LNCAP (cell line): ENCODE results near the gene ADAMTSL3.

Experiments
- TF ChIP-seq, protein P1 (sequence below): fragments of 450-650 bp; IDR thresholded peaks from 2 replicates; pipeline ENCODE4 v1.5.1; 2017; ENCODE audit warnings: mild to moderate bottlenecking

Gene ADAMTSL3

GRCh38 chr15:83685916-83686332 is 32.0 kb downstream of the ADAMTSL3 start:
- TF ChIP-seq, protein P1, sequence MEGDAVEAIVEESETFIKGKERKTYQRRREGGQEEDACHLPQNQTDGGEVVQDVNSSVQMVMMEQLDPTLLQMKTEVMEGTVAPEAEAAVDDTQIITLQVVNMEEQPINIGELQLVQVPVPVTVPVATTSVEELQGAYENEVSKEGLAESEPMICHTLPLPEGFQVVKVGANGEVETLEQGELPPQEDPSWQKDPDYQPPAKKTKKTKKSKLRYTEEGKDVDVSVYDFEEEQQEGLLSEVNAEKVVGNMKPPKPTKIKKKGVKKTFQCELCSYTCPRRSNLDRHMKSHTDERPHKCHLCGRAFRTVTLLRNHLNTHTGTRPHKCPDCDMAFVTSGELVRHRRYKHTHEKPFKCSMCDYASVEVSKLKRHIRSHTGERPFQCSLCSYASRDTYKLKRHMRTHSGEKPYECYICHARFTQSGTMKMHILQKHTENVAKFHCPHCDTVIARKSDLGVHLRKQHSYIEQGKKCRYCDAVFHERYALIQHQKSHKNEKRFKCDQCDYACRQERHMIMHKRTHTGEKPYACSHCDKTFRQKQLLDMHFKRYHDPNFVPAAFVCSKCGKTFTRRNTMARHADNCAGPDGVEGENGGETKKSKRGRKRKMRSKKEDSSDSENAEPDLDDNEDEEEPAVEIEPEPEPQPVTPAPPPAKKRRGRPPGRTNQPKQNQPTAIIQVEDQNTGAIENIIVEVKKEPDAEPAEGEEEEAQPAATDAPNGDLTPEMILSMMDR, result no peak

DNA sequence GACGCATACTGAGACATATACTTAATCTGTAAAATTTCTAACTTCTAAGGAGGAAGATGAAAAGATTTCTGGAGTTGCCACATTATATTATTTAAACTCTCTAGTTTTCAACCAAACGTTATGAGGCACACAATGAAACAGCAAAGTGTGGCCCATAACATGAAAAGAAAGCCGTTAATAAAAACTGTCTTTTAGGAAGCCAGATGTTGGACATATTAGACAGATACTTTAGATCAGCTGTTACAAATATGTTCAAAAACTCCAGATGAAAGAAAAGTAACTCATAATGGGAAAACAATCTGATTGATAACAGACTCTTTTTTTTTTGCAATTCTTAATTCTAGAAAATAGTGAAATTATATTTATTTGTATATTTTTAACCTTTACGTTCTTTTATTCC is 34.3 kb downstream of the ADAMTSL3 start:
- TF ChIP-seq, protein P1, result no peak

GRCh38 chr15:83690676-83691075 is 36.8 kb downstream of the ADAMTSL3 start:
- TF ChIP-seq, protein P1, result no peak

GRCh38 chr15:83692746-83693581 is 39.0 kb downstream of the ADAMTSL3 start:
- TF ChIP-seq, protein P1, result no peak

GRCh38 chr15:83694015-83694414 is 40.1 kb downstream of the ADAMTSL3 start:
- TF ChIP-seq, protein P1, result no peak

DNA sequence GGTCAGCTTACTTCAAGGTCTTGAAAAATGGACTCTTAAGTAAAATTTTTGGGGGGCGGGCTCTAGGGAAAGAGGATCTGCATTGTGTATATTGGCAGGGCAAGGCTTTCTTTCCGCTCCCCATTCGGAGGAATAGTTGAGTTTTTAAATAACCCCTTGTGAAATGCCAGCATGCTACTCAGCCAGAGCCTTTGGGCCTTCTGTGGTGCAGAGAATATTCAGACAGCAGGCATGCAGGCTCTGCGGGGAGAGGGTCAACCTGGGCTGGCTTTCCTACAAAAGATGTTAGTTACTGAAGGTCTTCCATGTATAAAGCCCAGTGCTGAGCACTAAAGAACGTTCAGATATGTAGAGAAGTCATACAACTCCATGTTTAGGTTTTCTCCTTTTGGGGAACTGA is 40.6 kb downstream of the ADAMTSL3 start:
- TF ChIP-seq, protein P1, result no peak

- TF ChIP-seq, protein P1, result no peak
Observed at GRCh38 chr15:83695246-83695645, 41.3 kb downstream of the ADAMTSL3 start.
